GM18861 (cell line): ENCODE measurements around the gene HEXD.
A peak's percentile ranks its signal among the peaks of the same experiment; 100 is the strongest.
"Not testable (repeated sequence)": the region's sequence is repeated elsewhere in the genome, so short reads cannot be mapped to it uniquely, and the experiment has no call there.

Source experiments
- ATAC-seq: cut with Tn5 transposase; IDR thresholded peaks from one replicate; pipeline ENCODE4 v1.9.1; 2021; ENCODE audit not compliant: unreplicated experiment

HEXD gene

DNA sequence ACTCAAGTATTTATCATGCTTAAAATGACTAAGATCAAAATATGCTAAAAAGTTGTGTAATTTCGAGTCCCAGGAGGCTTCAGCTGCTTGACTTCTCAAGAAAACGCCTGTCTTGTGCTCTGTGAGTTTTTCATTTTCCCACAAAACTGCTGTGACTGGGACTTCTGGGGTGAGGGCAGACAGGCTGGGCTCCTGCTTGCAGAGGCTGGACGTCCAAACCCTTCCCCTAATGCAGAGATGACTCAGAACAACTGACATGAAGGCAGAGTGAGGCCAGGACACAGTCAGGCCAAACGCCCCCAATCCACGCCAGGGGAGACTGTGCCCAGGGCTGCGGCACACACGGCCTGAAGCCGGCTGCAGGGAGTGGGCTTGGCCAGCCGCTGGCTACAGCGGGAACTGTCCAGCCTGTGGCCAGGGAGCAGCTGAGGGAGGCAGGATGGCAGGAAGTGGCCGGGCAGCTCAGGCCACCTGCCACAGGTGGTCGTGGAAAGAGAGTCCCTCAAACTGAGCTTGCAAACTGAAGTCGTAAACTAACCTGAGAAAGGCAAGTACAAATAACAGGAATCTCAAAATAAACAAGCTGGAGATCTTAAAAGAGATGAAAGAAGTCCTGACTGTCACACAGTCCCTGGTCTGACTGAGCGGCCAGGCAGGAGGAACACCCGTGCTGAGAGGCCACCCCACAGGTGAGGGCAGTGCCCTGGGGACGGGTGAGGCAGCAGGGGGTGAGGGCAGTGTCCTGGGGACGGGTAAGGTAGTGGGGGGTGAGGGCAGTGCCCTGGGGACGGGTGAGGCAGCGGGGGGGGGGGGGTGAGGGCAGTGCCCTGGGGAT lies 21.3 kb upstream of the HEXD start:
- no peak for ATAC-seq

DNA sequence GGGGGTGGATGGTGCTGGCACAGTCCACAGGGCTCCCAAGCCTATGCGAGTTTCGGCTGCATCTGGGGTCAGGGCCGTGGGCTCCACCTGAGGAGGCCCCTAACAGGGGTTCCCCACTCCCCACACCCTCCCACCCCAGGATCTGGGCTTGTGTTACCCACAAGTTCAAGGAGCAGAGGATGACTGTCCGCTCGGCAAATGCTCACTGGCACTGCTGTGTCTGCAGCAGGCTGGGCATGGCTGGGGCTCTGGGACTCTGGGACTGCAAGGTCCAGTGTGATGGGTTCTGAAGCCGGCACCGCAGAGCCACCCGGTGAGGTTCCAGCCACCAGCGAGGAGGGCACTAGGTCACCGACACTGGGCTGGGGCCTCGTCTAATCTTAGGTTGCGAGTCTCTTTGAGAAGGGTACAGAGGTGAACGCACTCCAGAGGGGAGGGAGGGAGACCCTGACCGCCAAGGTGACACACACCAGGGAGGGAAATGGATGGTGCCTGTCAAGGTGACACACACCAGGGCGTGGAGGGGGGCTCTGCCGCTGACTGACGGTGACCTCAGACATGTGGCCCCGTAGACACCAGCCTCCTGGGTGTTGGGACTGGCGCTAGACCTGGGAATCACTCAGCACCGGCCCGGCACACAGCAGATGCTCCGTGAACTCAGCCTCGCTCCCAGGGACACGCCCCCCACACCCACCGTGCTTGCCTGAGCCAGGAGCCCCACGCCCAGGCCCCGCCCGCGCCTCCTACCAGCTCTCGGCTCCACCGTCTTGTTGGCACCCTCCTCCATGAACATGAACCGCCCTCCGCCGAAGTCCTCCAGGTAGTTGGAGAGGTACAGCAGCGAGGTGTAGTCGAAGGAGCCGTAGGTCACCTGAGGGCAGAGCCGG lies 20.5 kb upstream of the HEXD start:
- ATAC-seq = no peak

DNA sequence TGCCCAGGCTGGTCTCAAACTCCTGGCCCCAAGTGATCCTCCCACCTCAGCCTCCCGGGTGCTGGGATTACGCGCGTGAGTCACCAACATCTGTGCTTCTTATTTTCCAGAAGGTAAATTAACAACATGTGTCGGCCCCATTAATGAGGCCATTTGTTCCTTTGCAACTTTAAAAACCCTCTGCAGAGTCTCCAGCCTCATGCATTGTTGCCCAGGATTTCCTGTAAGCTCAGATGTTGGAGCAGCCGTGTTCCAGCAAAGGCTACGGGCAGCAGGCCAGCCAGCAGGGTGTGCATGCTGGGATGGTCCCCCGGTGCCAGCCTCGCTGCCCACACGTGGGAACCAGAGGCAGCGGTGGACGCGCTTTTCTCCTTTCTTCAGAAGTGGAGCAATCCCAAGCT lies 19.1 kb upstream of the HEXD start:
- no peak for ATAC-seq

DNA sequence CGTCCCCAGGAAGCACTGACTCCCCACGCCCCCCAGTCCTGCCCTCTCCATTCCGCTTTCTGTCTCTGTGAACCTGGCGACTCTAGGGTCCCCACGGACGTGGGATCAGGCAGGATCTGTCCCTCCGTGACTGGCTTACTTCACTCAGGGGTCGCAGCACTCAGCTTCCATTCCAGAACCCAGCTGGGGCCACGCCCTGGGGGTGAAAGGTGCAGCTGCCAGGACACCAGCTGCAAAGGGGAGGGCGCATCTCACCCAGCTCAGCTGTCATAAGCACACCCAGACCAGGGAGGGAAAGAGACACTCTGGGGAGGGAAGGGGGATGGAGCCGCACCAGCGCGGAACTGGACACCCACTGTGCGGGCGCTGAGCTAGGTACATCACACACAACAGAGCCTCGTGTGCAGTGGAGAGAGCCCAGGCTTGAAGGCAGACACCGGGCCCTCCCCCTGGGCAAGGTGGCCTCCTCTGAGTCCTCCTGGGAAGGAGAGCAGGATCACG lies 18.5 kb upstream of the HEXD start:
- ATAC-seq = no peak

DNA sequence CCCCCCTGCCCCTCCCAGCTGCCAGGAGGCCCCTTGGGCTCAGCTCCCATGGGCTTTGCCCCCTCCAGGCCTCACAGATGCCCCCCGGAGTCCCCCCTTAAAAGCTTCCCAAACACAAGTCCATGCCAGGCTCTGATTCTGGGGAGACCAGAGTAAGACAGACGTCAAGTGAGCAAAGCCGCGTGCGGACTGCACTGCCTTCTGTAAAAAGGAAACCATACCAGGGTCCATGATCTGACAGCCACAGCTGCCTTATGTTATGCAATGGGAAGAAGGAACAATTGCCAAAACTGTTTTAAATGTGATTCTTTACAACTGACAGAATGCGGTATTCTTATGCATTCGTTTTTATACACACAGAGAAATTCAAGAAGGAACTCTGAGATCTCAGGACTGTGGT lies 17.9 kb upstream of the HEXD start:
- no peak for ATAC-seq

DNA sequence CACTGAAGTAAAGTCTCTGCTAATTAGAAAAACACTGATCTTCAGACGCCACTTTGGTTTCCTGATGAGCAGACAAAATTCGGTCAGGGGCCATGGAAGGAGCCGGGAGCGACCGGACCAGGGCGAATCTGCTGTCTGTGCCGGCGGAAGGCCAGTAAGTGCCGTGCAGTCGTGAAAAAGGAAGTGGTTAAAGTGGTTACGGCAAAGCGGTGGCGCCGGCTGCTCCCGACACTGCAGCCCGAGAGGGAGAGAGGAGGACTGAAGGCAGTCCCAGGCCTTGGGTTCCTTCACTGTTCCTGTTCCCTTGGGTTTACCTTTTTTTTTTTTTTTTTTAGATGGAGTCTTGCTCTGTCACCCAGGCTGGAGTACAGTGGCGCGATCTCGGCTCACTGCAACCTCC lies 17.3 kb upstream of the HEXD start:
- peak; percentile 41 for ATAC-seq

DNA sequence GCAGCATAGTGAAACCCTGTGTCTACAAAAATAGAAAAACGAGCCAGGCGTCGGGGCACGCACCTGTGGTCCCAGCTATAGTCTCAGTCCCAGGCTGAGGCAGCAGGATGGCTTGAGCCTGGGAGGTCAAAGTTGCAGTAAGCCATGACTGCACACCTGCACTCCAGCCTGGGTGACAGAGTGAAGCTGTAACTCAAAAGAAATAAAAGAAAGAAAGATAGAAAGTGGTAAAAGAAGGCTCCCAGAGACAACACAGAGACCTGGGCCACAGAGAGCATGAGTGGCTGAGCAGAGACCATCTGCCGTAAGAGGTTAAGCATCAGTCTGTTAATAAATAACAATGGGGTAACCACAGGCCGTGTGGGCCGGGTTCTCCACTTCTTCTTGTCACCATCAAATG lies 15.3 kb upstream of the HEXD start:
- ATAC-seq = peak; percentile 78

DNA sequence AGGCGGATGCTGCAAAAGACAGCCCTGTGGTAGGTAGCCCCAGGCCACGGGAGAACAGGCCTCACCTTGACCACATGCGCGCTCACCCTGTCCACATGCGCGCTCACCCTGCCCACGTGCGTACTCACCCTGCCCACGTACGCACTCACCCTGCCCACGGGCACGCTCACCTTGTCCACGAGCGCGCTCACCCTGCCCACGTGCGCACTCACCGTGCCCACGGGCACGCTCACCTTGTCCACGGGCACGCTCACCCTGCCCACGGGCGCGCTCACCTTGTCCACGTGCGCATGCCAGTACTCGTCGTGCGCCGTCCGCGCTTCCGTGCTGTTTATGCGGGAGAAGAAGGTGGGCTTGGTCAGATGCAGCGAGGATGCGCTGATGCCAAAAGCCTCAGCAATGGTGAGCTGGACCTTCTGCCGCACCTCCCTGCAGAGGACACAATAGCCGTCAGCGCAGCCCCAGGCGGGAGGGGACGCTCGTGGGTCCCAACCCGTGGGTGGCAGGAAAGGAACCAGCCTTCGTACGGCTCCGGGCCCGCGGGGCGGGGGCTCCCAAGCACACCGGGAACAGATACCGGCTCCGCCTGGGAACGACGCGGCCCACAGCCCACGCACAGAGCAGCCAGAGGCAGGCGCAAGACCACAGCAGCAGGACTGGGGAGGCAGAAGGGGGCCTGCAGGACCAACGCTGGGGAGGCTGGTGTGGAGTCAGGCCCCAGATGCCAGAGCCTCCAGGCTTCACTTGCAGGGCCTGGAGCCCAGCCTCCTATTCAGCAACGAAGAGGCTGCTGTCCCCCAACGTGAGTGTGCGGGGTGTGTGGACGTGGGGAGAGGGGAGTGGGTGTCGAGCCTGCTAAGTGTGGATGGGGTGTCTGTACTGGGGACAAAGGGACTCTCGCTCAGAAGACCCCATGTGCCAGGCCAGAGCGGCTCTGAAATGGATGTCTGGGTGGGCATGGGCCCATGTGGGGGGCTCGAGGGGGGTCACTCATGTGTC lies 14.2 kb upstream of the HEXD start:
- no peak for ATAC-seq

DNA sequence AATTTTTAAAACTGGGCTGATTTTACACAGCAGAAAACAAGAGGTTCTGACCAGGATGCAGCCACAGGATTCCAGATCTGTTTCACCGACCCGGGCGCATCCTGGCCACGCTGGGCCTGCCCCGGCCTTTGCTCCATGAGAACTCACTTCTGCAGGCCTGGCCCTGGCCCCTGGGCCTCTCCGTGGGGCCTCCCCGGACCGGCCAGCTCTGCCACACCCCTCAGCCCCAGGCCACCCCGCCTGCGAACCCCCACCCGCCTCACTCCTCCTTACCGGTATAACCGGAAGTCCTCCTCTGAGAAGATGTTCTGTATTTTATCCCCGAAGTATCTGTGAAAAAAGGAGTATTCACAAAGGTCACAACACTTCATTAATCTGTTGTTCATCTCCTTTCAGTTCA lies 13.1 kb upstream of the HEXD start:
- no peak for ATAC-seq

DNA sequence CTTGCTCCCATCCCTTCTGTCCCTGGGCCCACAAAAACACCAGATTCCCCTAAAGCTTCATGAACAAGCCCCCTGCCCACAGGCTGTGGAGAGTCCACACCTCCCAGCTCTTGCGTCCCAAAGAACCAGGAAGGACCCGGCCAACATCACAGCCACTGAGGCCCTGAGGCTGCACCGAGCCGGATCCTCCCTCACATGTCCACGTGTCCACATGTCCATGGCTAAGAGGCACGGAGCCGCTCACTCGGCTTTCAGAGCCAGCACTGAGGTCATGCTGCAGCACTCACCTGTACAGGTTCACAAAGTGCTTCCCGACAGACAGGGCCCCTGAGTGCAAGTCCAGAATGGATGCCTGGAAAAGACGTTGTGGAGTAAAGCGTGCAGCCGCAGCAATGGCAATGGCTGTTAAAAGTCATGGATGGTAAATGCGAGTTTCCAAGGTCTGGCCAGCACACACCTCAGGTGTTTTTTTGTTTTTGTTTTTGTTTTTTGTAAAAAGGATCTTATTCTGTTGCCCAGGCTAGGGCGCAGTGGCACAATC lies 11.9 kb upstream of the HEXD start:
- ATAC-seq = no peak

DNA sequence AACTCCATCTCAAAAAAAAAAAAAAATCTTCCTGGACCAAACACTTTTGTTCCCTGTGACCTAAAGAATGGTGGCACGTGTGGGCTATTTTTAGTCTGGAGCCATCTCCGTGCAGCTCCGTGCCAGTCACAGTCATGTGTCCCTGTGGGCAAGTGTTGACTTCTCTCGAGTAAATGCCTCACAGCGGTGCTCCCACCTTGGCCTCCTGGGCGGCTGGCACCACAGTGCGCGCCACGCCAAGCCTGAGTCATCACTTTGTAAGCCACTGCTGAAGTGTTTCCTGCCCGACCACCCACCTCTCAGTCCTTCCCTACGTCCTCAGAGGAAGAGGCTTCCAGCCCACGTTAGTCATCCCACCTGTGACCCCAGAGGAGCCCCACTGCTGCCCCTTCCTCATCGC lies 10.9 kb upstream of the HEXD start:
- ATAC-seq = no peak

DNA sequence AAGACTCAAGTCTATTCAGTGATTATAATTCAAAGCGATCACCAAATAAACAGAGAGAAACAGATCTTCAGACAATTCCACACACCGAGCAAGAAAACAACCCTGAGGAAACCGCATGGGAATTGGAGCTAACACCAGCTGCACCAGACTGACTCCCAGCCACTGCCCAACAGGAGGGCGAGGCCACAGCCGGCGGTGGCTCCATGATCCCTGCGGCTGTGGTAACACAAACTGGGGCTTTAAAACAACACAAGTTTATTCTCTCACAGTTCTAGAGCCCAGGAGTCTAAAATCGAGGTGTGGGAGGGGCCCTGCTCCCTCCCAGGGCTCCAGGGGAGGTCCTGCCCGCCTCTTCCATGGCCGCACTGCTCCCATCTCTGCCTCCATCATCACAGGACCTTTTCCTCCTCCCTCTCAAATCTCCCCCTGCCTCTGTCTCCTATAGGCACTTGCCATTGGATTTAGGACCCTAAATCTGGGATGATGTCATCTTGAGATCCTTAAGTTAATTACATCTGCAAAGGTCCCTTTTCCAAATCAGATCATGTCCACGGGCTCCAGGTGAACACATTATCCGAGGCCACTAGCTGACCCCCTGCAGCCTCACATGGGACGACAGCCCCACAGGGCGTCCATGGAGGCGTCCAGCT lies 9.7 kb upstream of the HEXD start:
- no peak for ATAC-seq

DNA sequence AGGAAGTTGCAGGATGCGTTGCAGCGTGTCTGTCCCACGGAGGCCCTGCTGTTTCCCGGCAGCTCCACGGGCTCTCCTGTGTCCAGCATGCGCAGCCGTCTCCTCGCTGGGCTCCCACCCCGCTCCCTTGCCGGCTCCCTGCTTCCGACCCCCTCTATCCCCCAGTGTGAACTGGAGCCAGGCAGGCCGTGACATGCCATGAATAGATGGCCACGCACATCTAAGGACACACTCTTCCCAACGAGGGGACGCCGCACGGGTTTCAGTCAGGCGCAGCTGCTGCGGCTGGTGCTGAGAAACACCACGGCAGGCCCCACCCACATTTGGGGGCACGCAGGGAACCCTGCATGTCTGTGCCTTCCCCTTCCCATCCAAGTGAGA lies 9.2 kb upstream of the HEXD start:
- ATAC-seq = no peak

DNA sequence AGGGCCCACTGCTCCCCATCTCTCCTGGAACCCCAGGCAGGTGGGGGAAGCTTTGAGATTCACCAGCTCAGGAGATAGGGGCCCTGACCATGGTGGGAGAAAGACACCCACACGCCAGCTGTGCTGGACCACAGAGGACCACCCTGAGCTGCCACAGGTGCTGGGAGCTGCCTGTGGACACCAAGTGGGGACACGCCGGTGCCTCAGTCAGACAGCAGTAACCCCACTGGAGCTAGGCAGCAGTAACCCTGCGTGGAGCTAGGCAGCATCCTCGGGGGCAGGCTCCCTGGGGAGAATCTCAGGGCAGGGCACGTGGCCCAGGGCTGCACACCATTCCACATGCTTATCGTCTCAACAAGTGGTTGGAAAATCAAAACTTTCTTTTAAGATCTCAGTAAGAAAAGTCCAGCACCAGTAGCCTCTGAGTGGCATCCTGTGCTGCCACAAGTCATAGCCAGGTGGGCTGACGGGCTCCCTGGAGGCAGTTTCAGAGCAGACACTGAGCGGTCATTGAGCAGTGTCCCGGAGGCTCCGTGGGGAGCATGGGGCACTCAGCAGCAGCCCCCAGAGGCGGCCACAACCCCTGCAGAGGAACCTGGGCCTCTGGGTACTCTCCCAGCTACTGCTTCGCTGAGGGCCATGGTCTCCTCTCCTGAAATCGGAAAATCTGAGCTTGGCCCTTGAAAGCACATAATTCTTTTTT lies 8.0 kb upstream of the HEXD start:
- no peak for ATAC-seq

DNA sequence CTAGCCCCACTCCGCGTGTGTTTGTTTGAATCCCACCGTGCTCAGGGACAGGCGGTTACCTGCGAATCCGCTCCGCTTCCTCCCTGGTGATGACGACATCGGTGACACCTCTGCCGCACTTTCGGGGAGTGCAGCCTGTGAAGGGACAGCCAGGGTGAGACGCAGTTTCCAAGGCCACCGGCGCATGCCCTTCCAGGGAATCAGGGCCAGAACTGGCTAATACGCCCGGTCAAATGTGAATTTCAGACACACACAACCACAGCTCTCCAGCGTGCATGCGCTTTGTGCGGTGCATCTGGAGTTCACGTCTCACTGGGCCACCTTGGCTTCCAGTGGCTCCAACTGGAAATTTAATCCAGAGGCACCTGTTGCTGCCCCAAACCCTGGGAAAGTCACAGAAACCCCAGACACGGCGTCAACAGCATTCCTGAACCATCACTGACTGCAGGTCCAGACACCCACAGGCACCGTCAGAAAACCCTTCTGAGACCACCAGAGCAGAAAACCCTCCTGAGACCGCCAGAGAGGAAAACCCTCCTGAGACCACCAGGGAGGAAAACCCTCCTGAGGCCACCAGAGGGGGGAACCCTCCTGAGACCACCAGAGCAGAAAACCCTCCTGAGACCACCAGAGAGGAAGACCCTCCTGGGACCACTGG lies 6.6 kb upstream of the HEXD start:
- ATAC-seq = no peak

DNA sequence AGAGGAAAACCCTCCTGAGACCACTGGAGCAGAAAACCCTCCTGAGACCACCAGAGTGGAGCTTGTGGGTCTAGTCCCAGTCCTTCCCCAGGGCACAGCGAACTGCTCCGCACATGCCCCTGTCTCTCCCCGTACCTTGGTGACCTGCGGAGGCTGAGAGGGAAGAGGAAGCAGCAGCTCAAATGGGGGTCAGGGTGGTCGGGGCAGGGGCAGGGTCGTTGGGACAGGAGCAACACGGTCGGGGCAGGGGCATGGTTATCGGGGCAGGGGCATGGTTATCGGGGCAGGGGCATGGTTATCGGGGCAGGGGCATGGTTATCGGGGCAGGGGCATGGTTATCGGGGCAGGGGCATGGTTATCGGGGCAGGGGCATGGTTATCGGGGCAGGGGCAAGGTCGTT lies 6.1 kb upstream of the HEXD start:
- ATAC-seq = not testable (repeated sequence)

DNA sequence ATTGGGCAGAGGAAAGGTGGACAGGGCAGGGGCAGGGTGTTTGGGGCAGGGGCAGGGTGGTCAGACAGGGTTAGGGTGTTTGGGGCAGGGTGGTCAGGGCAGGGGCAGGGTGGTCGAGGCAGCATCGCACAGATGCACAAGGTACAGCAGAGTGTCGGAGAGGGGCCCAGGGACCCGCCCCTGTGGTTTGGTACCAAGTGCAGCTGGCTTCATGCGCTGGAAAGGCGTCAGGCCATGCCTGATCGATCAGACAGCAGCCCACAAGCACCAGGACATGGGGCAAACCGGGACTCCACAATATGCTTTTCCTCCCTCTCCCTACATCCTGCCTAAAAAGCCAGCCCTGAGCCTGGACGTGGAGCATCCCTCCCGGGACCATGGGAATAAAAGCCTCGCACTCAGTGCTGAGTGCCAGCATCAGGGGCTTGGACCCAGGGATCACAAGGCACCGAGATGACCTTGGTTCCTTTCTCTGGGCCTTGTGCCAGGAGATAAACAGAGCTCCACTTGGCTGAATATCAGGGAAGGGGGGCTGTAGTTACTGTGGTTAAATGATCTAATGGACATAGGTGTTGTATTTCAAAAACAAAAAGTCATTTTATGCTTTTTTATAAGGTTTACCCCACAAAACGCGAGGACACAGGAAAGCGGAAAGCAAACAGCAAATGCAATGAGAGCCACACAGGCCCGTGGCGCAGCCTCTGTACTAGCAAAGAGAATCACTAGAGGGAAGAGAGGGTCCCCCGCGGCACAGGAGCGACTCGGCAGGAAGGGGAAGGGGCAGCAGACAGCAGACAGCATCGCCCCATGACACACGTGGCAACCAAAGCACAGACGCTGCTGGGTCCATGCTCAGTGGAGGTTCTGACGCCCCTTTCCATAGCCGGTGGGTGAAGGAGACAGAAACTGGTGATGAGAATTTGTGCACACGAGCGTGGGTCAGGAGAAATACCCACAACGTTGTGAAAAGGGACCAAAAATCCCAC lies 5.3 kb upstream of the HEXD start:
- ATAC-seq = no peak
